Endothelial cell of hepatic sinusoid (primary cell): Measurements from ENCODE around the gene BCAS2.

Source experiments
- in situ Hi-C: cut with HindIII; loops from 2 replicates; pipeline ENCODE4 v1.10.0; 2017; ENCODE audit warnings: low sequenced_read_pairs

BCAS2 gene

GRCh38 chr1:114561333-114561732, 20.1 kb downstream of the BCAS2 start:
- in situ Hi-C loops: no loop called here

GRCh38 chr1:114559356-114559755, 22.1 kb downstream of the BCAS2 start:
- in situ Hi-C loops: no loop called here

GRCh38 chr1:114558544-114558943, 22.9 kb downstream of the BCAS2 start:
- in situ Hi-C loops: no loop called here

- in situ Hi-C loops: no loop called here
Observed at GRCh38 chr1:114554577-114554976, 26.8 kb downstream of the BCAS2 start.

- in situ Hi-C loops: no loop called here
Observed at GRCh38 chr1:114552106-114552639, 29.2 kb downstream of the BCAS2 start.

- in situ Hi-C loops: no loop called here
Observed at GRCh38 chr1:114551400-114551799, 30.0 kb downstream of the BCAS2 start.

GRCh38 chr1:114550336-114550735, 31.1 kb downstream of the BCAS2 start:
- in situ Hi-C loops: no loop called here

- in situ Hi-C loops: no loop called here
Observed at GRCh38 chr1:114549137-114549536, 32.3 kb downstream of the BCAS2 start.

GRCh38 chr1:114547076-114547475, 34.3 kb downstream of the BCAS2 start:
- in situ Hi-C loops: no loop called here

- in situ Hi-C loops: no loop called here
Observed at GRCh38 chr1:114545796-114546195, 35.6 kb downstream of the BCAS2 start.

GRCh38 chr1:114545315-114545714, 36.1 kb downstream of the BCAS2 start:
- in situ Hi-C loops: no loop called here

GRCh38 chr1:114540821-114541220, 40.6 kb downstream of the BCAS2 start:
- in situ Hi-C loops: no loop called here

- in situ Hi-C loops: no loop called here
Observed at GRCh38 chr1:114540272-114540671, 41.1 kb downstream of the BCAS2 start.

- in situ Hi-C loops: no loop called here
Observed at GRCh38 chr1:114536043-114536442, 45.4 kb downstream of the BCAS2 start.

- in situ Hi-C loops: no loop called here
Observed at GRCh38 chr1:114535401-114535800, 46.0 kb downstream of the BCAS2 start.

GRCh38 chr1:114531094-114531493, 50.3 kb downstream of the BCAS2 start:
- in situ Hi-C loops: no loop called here

GRCh38 chr1:114530224-114530623, 51.2 kb downstream of the BCAS2 start:
- in situ Hi-C loops: no loop called here

- in situ Hi-C loops: no loop called here
Observed at GRCh38 chr1:114524944-114525343, 56.5 kb downstream of the BCAS2 start.

- in situ Hi-C loops: no loop called here
Observed at GRCh38 chr1:114522264-114522575, 59.2 kb downstream of the BCAS2 start.

GRCh38 chr1:114521396-114522263, 59.8 kb downstream of the BCAS2 start:
- in situ Hi-C loops: no loop called here
